Measurements from ENCODE around the gene KCNQ1. TPM values are rescaled to one million over a fixed set of nuclear protein-coding genes. Genes with fewer than 3 reads are reported as not detected.
A peak's percentile ranks its signal among the peaks of the same experiment; 100 is the strongest.

The KCNQ1 gene
- total RNA-seq, 1 donor from 2014 or later, result 8.5 TPM

DNA sequence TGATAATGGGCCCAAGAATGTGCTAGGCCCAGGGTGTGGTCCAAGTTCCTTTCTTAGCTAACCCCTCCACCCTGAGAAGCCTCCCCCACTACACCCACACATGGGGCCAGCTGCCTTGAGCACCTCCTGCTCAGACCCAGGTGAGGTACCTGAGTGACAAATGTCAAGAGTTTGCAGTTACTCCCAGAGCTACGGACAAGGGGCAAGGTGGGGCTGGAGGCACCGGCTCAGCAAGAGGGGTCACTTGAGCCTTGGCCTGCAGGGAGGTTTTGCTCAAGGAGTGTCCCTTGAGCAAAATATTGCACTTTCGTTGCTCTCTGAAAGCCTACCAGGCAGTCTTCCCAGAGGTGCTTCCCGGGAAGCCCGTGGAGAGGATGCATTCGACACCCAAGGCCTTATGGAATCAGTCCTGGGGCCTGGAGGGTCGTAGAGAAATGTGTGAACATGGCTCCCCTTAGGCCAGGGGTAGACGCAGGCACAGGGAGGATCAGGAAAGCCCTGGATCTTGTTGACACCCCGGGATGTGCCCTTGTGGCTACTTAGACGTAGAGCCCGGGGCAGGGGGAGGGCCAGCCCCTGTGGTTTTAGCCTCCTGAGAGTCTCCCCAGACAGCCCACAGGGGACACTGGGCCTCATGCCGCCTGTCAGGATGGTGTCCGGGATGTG is 114.2 kb downstream of the KCNQ1 start:
- peaks cover 4% of the 10 kb centered on the region for H3K27me3 Mint-ChIP-seq (ENCODE audit: low read depth)
- TF ChIP-seq, protein P1, sequence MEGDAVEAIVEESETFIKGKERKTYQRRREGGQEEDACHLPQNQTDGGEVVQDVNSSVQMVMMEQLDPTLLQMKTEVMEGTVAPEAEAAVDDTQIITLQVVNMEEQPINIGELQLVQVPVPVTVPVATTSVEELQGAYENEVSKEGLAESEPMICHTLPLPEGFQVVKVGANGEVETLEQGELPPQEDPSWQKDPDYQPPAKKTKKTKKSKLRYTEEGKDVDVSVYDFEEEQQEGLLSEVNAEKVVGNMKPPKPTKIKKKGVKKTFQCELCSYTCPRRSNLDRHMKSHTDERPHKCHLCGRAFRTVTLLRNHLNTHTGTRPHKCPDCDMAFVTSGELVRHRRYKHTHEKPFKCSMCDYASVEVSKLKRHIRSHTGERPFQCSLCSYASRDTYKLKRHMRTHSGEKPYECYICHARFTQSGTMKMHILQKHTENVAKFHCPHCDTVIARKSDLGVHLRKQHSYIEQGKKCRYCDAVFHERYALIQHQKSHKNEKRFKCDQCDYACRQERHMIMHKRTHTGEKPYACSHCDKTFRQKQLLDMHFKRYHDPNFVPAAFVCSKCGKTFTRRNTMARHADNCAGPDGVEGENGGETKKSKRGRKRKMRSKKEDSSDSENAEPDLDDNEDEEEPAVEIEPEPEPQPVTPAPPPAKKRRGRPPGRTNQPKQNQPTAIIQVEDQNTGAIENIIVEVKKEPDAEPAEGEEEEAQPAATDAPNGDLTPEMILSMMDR (IDR thresholded peaks at IDR 0.05; ENCODE audit: unreplicated experiment), result no peak
- peak in 1 of 2 experiments; percentile 9 for DNase-seq (ENCODE audit: low spot score in 2 of 2, unreplicated experiment in 2 of 2)
- H3K4me3 Mint-ChIP-seq, result no peak overlapping the region
- no peak overlapping the region for H3K27ac Mint-ChIP-seq
- H3K36me3 Mint-ChIP-seq, result no peaks in the 10 kb centered on the region
- peaks cover 22% of the 10 kb centered on the region for H3K4me1 Mint-ChIP-seq
- H3K9me3 Mint-ChIP-seq, result peaks cover 11% of the 10 kb centered on the region

GRCh38 chr11:2559527-2560311 is 114.9 kb downstream of the KCNQ1 start:
- Mint-ChIP-seq H3K4me1 (peaks cover 21% of the 10 kb centered on the region), H3K27ac (no peak overlapping the region), H3K36me3 (no peaks in the 10 kb centered on the region), H3K27me3 (ENCODE audit: low read depth) (peaks cover 2% of the 10 kb centered on the region), H3K9me3 (peaks cover 11% of the 10 kb centered on the region), H3K4me3 (no peak overlapping the region)
- peak in 1 of 2 experiments; percentile 10 for DNase-seq (ENCODE audit: low spot score in 2 of 2, unreplicated experiment in 2 of 2)
- TF ChIP-seq, protein P1 (IDR thresholded peaks at IDR 0.05; ENCODE audit: unreplicated experiment), result no peak

DNA sequence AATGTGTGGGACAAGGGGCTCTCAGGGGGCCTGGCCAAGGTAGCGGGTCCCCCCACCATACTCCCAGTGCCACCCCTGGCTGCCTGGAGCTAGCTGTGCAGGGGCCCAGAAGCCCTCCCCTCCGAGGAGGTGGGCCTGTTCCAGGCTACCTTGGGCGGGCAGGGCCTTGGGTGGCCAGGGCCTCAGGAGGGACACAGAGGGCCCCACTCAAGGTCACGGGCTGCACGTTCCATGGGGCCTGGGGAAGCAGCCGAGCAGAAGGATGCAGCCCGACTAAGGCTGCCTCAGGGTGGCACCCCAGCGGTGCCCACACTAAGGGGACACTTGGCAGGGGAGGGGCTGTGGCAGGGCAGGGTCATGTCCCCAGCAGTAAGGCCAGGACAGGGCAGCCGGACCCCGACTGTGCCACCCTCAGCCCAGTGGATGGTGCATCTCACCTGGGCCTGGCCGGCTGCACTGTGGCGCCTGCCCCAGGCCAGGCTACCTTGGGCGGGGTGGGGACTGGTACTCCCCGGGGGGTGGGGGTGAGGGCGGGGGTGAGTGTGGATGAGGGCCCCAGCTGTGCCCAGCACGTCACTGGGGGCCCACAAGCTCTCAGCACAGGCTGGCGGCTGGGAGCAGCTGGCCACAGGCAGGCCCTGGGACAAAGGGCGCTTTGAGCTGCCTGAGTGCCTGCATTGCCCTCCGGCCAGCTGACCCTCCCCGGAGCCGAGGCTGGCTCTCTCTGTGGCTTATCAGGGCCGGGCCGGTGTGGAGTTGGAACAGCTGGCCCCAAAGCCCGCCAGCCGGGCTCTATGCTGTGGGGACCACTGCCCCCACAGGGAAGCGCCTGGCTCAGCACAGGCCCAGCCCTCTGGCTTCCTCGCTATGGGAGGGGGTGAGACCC is 117.1 kb downstream of the KCNQ1 start:
- TF ChIP-seq, protein P1 (IDR thresholded peaks at IDR 0.05; ENCODE audit: unreplicated experiment), result no peak
- DNase-seq (ENCODE audit: low spot score in 2 of 2, unreplicated experiment in 2 of 2), result peak in 1 of 2 experiments; percentile 15
- Mint-ChIP-seq H3K36me3 (no peaks in the 10 kb centered on the region), H3K4me1 (peaks cover 17% of the 10 kb centered on the region), H3K9me3 (peaks cover 6% of the 10 kb centered on the region), H3K4me3 (no peak overlapping the region), H3K27me3 (ENCODE audit: low read depth) (peaks cover 2% of the 10 kb centered on the region), H3K27ac (no peak overlapping the region)

GRCh38 chr11:2562890-2563212 is 118.0 kb downstream of the KCNQ1 start:
- Mint-ChIP-seq H3K4me1 (peaks cover 23% of the 10 kb centered on the region), H3K27me3 (ENCODE audit: low read depth) (no peaks in the 10 kb centered on the region), H3K36me3 (no peaks in the 10 kb centered on the region), H3K27ac (peak overlapping the region; percentile 44), H3K4me3 (no peak overlapping the region), H3K9me3 (no peaks in the 10 kb centered on the region)
- DNase-seq (ENCODE audit: low spot score in 2 of 2, unreplicated experiment in 2 of 2), result no peak
- TF ChIP-seq, protein P1 (IDR thresholded peaks at IDR 0.05; ENCODE audit: unreplicated experiment), result no peak

GRCh38 chr11:2563213-2564007 is 118.6 kb downstream of the KCNQ1 start:
- Mint-ChIP-seq H3K9me3 (no peaks in the 10 kb centered on the region), H3K4me3 (no peak overlapping the region), H3K27me3 (ENCODE audit: low read depth) (no peaks in the 10 kb centered on the region), H3K4me1 (peaks cover 23% of the 10 kb centered on the region), H3K36me3 (no peaks in the 10 kb centered on the region), H3K27ac (peak overlapping the region; percentile 44)
- TF ChIP-seq, protein P1 (IDR thresholded peaks at IDR 0.05; ENCODE audit: unreplicated experiment), result no peak
- DNase-seq (ENCODE audit: low spot score in 2 of 2, unreplicated experiment in 2 of 2), result no peak
